HCT116 (cell line): ENCODE data around the gene SECISBP2.

Experiments used
- EGR1 ChIP-seq: IDR thresholded peaks from 2 replicates; pipeline ENCODE4 v1.6.1; 2012; ENCODE audit warnings: low read depth
- EZH2 ChIP-seq: fragments of 200-600 bp; sonication (generic); IDR thresholded peaks from 2 replicates; pipeline ENCODE4 v1.6.1; 2017; ENCODE audit warnings: antibody characterized with exemption, mixed run types
- POLR2A ChIP-seq: IDR thresholded peaks from 2 replicates; pipeline ENCODE4 v1.7.0; 2011; ENCODE audit warnings: borderline replicate concordance; ENCODE audit not compliant: insufficient read depth, insufficient read length; ENCODE audit errors: extremely low read depth
- RAD21 ChIP-seq: IDR thresholded peaks from 2 replicates; pipeline ENCODE4 v1.6.1; 2012; ENCODE audit warnings: low read depth, mild to moderate bottlenecking
- SIN3A ChIP-seq: IDR thresholded peaks from 2 replicates; pipeline ENCODE4 v1.6.1; 2012; ENCODE audit warnings: low read depth
- ZFX ChIP-seq: fragments of 450-650 bp; IDR thresholded peaks from 2 replicates; pipeline ENCODE4 v1.6.1; 2017
- ZNF274 ChIP-seq: fragments of 200-500 bp; sonication (Bioruptor generic); IDR thresholded peaks from 2 replicates; pipeline ENCODE4 v1.6.1; 2014; ENCODE audit warnings: mild to moderate bottlenecking, low read depth, low read length, inconsistent platforms
- TF ChIP-seq, protein P1 (sequence below), 3 experiments: fragments of 200-600 bp in 1 of 3; sonication (generic) in 1 of 3; IDR thresholded peaks in 2 of 3; conservative IDR thresholded peaks in 1 of 3; 2 replicates each; pipeline ENCODE4 v1.5.1; 2012 to 2017; ENCODE audit warnings: low read depth in 2 of 3, low read length in 2 of 3, antibody characterized with exemption in 1 of 3, borderline replicate concordance in 1 of 3, control low read depth in 1 of 3, mild to moderate bottlenecking in 1 of 3, mixed read lengths in 1 of 3, mixed run types in 1 of 3, moderate library complexity in 1 of 3; ENCODE audit not compliant: insufficient read depth in 1 of 3
- TF ChIP-seq, protein P2 (sequence below): IDR thresholded peaks from 2 replicates; pipeline ENCODE4 v1.6.1; 2011; ENCODE audit warnings: mild to moderate bottlenecking, low read length, moderate library complexity; ENCODE audit not compliant: insufficient replicate concordance; ENCODE audit errors: extremely low read depth

DNA sequence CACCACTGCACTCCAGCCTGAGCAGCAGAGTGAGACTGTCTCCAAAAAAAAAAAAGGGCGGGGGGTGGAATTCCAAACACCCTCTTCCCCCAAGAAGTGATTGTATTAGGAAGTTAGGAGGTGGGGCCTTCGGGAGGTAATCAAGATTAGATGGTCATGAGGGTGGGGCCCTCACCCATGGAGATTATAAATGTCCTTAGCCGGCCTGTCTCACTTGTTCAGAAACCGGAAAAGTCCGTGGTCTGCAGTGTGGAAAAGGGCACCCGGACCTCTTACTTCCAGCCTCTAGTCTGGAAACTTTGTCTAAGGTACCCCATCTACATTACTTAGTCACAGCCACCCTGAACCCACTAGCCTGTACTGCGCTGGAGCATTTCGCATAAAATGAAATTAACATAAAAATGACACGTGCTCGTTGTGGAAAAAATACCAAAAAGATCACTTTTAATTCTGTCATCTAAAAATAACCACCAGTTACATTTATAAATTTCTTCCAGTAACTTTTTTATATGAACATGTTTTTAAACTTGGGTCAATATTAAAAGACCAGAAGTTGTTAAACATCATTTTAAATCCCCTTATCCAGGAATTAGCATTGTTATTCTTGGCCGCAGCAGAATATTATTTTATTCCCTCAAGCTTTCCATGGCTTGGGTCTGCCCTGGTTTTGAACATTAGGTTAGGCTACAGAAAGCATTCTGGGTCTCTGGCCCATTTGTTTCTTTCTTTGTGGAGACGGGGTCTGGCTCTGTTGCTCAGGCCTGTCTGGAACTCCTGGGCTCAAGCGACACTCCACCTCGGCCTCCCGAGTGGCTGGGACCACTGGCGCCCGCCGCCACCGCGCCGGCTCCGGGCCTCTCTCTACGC lies 8.5 kb upstream of the SECISBP2 start:
- no peak for TF ChIP-seq RAD21
- TF ChIP-seq, protein P1, sequence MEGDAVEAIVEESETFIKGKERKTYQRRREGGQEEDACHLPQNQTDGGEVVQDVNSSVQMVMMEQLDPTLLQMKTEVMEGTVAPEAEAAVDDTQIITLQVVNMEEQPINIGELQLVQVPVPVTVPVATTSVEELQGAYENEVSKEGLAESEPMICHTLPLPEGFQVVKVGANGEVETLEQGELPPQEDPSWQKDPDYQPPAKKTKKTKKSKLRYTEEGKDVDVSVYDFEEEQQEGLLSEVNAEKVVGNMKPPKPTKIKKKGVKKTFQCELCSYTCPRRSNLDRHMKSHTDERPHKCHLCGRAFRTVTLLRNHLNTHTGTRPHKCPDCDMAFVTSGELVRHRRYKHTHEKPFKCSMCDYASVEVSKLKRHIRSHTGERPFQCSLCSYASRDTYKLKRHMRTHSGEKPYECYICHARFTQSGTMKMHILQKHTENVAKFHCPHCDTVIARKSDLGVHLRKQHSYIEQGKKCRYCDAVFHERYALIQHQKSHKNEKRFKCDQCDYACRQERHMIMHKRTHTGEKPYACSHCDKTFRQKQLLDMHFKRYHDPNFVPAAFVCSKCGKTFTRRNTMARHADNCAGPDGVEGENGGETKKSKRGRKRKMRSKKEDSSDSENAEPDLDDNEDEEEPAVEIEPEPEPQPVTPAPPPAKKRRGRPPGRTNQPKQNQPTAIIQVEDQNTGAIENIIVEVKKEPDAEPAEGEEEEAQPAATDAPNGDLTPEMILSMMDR (IDR thresholded peaks at IDR 0.05 in 2 of 3, conservative IDR thresholded peaks at IDR 0.05 in 1 of 3; ENCODE audit: borderline replicate concordance in 1 of 3, insufficient read depth in 1 of 3, low read depth in 2 of 3, low read length in 2 of 3) = no peak
- no peak for TF ChIP-seq ZFX
- no peak for TF ChIP-seq EGR1
- no peak for TF ChIP-seq EZH2
- TF ChIP-seq ZNF274 = no peak
- no peak for TF ChIP-seq SIN3A
- TF ChIP-seq, protein P2, sequence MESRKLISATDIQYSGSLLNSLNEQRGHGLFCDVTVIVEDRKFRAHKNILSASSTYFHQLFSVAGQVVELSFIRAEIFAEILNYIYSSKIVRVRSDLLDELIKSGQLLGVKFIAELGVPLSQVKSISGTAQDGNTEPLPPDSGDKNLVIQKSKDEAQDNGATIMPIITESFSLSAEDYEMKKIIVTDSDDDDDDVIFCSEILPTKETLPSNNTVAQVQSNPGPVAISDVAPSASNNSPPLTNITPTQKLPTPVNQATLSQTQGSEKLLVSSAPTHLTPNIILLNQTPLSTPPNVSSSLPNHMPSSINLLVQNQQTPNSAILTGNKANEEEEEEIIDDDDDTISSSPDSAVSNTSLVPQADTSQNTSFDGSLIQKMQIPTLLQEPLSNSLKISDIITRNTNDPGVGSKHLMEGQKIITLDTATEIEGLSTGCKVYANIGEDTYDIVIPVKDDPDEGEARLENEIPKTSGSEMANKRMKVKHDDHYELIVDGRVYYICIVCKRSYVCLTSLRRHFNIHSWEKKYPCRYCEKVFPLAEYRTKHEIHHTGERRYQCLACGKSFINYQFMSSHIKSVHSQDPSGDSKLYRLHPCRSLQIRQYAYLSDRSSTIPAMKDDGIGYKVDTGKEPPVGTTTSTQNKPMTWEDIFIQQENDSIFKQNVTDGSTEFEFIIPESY = no peak
- peak; percentile 56 for TF ChIP-seq POLR2A
